GM18858 (cell line): Measurements from ENCODE around the gene ATP8A2.

Source experiments
- ATAC-seq: cut with Tn5 transposase; IDR thresholded peaks from one replicate; pipeline ENCODE4 v1.9.1; 2021; ENCODE audit not compliant: unreplicated experiment

ATP8A2 gene

DNA sequence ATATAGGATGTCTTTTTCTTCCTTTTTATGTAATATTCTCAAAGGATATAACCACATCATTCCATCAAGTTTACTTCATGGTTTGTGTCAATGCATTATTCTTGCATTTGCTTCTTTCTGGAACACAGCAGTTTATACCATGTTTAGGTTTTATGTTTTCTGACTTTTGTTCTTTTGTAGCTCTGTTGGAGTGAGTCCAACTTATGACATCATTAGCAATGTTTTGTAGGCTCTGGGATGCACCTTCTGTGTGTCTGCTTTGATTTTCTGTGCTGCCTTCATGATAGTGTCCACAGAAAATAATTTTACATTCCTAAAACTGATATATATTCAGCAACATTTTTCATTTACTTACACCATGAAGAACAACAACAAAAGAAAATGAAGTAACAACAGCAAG lies 611.1 kb downstream of the ATP8A2 start:
- no peak for ATAC-seq

DNA sequence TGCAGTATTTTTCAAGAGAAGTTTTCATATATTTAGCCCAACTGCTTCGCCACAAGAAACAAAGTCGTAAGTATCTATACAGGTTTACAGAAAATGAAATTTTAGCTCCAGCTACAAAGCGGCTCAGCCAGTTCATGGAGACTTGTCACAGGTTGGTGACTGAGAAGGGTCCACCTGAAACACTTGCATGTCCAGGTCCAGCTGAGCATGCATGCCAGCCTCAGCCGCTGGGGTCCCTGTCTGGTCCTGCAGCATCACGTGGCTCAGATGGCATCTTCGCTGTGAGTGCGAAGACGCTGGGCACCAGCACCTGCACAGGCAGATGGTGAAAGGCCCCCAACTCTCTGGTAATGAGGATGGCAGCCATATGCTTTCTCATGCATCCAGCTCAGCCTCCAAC lies 616.2 kb downstream of the ATP8A2 start:
- no peak for ATAC-seq

DNA sequence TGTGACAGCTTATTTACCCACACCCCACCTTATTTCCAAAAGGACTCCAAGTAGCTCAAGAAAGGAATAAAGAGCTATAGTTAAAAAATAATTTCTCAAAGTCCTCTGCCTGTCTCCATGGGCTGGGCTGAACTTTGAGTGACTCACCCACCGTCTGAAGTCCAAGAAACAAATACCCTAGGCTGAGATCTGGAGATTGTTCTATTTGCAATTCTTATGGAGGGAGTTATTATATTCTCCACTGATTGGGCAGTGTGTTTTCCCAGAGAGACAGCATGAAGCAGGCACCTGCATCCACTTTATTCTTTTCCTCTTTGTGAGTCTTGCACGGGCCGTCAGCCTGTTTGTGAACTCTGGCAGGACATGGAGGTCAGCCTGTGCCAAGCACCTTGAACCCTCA lies 616.9 kb downstream of the ATP8A2 start:
- ATAC-seq = no peak

DNA sequence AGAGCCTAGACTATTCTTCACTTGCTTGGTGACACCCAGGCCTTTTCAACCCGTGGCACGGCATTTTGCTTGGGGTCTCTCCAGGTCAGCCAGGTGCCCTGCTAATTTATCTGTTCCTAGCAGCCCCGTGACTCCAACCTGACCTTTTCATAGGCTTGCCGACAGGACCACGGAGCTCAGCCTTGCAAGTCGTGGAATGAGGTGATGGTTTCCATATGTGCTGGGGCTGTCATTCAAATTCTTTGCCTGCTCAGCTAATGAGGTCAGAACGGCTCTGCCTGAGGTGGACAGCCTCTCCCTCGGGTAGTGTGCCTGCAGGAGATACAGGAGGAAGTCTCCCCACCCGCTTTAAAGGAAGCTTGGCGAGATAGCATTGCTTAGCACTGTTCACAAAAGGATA lies 619.0 kb downstream of the ATP8A2 start:
- no peak for ATAC-seq

DNA sequence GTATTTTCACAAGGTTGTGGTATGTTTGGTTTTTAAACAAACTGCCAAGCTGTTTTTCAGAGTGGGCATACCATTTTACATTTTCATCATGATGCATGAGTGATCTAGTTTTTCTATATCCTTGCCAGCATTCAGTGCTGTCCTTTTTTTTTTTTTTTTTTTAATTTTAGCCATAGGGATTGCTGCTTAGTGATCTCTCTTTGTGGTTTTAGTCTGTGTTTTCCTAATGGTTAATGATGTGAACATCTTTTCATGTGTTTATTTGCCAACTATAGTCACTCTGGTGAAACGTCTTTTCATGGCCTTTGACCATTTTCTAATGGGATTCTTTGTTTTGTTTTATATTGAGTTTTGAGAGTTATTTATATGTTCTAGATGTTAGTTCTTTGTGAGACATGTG lies 620.3 kb downstream of the ATP8A2 start:
- no peak for ATAC-seq

DNA sequence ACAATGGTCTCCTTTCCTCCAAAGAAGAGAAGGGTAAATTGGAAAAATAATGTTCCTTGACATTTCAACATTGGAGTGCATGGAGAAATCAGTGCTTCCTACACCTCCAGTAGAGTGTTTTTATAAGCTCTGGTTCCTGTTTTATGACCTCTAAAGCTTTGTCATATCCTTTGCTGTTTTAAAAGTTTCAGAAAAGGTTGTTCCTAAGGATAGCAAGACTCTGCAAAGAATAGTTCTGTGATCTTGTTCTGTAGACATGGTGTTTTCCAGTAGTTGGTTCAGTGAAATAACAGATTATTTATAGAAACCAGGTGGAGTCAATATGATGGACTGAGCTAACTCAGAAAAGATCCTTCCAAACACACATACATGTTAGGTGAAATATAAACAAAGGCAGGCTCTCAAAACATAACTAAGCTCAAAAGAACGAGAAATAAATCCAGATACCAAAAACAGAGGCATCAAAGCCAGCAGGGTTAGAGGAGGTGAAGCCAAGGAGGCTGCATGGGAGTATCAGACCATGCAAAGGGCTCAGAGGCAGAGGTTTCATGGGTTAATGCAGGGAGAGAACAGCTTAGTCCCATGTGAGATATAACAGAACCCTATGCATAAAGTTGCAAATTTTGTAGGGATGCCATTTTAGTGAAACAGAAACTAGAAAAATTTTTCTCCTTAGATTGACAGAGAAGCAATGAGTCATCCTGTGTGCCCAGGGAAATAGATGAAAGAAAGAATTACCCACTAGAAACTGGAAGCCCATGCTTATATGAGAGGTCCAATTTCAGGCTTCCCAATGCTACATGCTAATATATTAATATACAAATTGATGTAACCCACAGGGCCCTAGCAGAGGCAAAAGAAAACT lies 635.7 kb downstream of the ATP8A2 start:
- no peak for ATAC-seq

DNA sequence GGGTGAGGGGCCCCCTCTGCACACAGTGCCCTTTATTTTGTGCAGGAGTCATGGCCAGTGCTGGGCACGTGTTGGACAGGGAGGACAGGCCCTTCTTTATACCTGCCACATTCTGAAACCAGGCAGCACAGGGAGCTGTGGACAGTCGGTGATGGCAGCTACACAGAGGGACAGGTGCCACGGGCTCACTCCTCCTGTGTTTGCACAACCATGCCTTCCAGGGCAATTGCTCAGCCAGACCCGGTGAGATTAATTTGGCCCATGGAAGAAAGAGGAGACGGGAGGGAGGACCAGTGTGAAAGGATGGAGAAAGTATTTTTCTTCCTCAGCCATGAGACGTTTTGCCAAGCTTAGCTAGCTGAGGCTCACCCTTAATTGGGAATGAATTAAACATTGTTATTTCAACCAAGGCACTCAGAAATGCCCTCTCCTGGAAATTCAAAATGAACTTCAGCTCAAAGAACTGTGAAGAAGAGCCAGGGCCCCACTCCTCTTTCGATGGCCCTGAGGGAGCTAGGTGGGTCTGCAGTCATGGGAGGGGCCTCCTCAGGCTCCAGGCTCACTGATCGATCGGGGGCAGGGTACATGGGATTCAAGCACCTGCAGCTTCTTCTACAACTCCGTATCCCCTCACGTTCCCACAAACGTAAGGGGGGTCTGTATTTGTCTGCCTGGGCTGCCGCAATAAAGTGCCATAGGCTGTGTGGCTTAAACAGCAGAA lies 638.9 kb downstream of the ATP8A2 start:
- ATAC-seq = no peak

DNA sequence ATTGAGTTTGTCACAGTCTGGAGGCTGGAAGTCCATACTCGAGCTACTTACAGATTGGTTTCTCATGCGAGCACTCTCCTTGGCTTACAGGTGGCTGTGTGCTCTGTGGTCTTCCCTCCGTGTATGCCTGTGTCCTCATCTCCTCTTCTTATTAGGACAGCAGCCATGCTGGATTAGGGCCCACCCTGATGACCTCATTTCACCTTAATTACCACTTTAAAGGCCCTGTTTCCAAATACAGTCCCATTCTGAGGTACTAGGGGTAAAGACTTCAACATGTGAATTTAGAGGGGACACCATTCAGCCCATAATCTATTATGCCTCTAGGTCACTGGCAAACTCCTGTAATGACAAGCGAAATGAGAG lies 639.4 kb downstream of the ATP8A2 start:
- ATAC-seq = no peak

DNA sequence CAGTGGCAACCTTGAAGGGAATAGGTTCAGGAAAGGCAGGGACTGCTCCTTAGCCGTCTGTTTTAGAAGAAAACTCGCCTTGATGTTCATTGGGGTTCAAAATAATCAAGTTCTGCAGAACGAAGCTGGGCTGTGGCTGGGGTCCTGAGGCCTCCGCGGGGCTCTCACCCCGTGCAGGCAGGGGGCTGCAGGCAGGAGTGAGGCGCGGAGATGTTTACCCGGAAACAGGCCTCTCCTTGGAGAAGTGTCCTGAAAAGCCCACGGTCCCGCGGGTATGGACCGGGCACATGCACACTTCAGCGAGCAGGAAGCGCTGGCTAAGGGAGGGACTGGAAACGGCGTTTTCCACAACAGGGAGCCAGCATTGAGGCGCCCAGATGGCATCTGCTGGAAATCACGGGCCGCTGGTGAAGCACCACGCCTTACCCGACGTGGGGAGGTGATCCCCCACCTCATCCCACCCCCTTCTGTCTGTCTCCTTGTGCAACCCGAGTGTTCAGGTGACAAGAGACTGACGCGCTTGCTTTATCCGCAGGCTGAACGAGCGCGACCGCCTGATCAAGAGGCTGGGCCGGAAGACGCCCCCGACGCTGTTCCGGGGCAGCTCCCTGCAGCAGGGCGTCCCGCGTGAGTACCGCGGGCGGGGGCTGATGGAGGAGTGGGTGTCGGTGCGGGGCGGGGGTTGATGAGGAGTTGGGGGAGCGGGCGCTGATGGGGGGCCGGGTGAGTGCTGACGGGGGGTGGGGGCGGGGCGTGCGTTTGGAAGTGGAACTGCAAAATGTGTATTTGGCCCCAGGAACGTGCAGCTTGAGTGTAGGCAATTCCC lies 640.4 kb downstream of the ATP8A2 start:
- ATAC-seq = no peak

DNA sequence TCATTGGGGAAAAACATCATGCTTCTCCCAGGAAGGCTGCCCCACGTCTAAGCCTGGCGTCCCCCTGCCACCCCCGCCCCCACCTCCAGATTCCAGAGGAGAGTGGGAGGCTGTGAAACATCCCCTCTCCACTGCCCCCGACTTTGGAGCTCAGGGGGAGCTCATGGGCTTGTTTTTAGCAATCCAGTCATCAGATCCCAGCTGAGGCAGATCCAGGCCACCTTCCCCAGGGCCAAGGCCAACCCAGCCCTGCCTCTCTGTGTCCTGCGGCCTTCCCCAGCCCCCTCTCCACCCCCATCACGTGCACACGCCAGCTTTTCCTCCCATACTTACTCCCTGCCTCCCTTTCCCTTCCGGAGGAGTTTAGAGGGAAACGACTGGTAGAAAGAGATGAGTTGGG lies 641.2 kb downstream of the ATP8A2 start:
- ATAC-seq = no peak

DNA sequence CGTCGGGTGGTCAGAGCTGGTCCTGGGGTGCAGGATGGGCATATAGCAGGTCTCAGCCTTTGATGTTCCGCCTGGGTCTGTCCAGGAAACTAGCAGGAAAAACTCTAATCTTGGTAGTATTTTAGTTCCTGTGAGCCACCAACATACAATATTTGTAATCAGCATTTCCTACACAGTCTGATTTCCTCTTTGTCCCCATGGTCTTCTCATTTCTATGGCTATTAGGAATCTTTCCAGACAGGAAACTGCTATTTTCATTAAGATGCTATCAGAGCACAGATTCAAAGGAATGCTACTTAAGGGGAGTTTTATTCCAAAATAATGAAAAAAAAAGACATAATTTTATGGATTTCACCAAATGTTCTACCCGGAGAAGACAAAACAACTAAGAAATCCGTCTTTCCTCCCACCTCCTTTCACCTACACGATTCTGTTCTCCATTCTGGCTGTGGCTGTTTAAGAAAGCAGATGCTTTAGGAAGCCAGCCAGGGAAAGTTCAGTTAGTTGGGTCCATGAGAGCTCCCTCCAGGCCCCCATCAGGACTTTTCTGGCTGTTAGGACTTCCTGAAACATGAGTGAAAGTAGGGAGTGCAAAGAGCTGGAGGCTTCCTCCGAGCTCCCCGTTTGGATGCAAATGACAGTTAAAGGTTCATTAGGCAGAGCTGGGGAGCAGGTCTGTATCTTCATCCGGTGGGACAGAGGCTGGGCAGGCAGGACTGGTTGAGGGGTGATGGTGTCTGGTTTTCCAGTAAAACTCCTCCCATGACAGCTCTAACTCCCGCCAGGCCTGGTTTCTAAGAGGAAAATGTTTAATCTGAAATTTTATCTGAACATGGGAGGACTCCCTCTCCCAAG lies 643.7 kb downstream of the ATP8A2 start:
- ATAC-seq = no peak

DNA sequence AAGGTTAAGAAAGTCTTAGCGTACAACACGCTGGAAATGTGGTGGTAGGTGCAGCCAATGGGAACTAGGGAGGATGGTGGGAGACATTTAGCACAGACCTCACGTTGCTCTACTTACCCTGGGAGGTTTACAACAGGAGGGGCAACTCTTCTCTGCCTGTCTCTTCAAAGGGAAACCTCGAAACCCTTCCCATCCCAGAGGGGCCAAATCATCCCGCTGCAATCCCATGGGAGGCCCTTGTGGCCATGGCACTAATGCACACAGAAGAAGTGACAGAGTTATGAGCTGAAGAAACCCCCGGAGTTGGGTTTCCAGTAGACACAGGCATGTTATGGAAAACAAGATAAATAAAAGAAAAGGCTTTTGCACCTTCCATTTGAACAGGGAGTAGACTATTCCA lies 644.4 kb downstream of the ATP8A2 start:
- ATAC-seq = no peak

DNA sequence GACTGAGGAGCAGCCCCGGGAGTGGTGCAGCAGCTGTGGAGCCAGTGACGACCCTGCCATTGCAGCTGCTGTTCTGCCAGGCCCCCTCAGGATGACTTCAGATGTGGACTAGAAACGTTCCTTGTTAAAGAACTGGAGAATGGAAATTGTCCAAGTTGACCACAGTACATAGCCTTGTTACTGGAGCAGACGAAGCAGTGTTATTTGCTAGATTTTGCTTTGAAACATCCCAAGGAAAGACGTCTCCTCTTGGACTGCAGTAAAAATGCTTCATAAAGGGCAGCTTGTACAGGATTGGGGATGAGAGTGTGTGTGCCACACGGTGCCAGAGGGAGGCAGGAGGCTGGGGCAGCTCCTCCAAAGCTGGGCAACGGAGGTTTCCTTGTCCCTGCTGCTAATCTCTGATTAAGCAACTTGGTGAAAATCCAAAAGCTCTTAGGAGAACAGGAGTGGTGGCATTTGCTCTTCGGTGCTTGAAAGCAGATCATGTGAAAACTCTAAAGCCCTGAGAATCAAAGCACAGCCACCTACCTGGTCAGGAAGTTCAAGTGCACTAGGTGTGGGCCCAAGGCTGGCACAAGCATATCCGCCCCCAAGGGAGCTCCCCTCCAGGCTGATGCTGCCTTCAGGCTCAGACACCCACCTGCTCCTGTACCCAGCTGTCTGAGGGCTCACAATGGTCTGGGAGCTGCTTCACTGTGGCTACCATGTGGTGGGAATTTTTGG lies 645.6 kb downstream of the ATP8A2 start:
- ATAC-seq = no peak

DNA sequence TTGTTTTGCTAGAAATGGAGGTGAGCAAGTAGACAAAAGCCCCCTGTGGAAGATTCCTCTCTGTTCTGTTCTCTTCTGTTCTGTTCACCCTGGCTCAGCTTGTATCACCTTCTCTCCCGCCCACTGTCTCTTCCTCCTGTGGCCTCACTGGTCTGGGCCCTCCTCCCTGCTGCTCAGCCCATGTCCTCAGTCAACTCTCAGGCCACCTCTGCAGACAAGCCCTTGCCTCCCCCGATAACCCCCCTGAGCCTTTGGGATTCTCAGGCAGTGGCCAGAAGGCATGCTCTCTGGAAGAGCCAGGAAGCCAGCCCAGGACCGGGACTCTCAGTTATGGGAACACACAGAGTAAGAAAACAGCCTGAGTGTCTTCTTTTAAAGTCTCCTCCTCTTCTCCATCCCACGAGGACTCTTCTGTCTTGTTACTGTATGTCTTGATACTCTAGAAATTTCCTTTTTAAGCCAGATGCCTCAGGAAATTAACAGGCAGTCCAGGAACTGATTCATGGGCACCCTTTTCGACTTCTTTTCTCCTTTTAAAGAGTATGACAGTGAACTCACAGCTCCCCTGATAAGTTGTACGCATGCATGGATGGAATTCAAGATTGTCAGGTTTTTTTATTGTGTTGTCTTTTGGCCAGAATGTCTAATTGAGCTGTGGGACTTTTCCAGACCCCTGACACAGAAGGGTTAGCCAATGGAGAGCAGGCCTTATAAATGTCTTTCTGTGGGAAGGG lies 646.3 kb downstream of the ATP8A2 start:
- no peak for ATAC-seq

DNA sequence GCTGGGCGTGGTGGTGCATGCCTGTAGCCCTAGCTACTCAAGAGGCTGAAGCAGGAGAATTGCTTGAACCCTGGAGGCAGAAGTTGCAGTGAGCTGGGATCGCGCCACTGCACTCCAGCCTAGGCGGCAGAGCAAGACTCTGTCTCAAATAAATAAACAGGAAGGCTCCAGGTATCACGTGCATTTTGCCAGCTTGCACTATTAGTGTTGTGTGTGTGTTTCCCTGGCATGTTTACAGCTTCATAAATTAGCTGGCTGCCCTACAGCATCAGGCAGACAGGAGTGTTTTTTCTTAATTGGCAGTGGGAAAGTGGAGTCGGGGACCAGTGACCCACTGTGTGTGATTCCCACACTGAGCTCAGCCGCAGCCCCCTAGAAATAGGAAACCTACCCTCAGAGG lies 647.5 kb downstream of the ATP8A2 start:
- no peak for ATAC-seq

DNA sequence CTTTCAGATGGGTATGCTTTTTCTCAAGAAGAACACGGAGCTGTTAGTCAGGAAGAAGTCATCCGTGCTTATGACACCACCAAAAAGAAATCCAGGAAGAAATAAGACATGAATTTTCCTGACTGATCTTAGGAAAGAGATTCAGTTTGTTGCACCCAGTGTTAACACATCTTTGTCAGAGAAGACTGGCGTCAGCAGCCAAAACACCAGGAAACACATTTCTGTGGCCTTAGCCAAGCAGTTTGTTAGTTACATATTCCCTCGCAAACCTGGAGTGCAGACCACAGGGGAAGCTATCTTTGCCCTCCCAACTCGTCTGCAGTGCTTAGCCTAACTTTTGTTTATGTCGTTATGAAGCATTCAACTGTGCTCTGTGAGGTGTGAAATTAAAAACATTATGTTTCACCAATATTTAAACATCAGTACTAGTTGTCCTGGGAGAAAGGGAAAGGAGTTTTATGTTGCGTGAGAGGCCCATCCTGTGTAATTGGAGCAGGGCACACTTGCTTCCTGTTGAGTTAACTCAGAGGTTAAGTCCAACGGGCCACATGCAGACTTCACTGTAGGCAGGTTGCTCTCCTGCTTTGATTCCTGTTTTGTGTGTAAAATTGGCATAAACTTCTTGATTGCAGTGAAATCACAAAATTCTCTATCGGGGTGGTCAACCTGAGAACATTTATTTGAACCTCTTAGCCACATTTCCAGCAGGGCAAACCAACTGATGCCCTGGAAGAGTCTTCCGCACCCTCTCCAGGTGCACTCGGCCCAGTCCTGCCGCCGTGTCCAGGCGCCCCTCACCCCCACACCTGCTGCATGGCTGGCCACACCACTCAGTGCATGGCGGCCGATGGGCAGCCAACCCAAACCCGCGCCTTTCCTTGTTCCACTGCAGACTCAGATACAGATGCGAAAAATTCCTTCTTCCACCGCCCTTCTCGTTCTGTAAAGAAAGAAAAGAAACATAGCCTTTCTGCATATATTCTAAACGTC lies 648.4 kb downstream of the ATP8A2 start:
- no peak for ATAC-seq

DNA sequence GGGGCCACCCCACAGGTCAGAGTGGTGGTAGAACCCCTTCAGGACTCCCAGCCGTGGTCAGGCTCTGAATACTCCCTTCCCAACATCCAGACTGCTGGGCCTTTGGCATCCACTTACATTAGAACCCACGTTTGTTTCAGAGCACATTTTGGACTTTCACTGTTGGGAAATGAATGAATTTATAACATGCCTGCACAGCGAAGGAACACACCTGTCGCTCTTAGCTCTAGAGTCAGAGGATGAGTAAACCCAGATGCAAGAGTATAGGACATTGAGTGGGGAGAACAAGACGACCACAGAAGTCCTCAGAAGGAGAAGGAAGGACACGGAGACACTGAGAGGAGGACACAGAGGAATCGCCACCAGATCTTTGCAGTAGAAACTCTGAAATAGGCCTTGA lies 649.1 kb downstream of the ATP8A2 start:
- no peak for ATAC-seq

DNA sequence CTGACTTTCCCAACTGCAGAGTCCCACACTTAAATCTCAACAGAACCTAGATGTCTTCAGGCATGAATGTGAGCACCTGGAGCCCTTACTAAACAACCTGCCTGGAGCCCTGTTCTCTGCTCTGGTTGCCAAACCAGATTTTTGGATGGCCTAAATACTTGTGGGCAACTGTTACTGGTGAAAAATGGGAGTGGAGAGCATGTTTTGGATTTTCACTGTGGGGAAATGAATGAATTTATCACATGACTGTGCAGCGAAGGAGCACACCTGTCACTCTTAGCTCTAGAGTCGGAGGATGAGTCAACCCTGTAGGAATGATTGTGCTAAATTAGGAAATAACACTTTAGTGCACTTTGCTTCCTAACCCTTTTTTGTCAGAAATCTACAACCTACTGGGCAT lies 649.7 kb downstream of the ATP8A2 start:
- ATAC-seq = no peak
